Activated CD4-positive, alpha-beta memory T cell treated with anti-CD3 and anti-CD28 coated beads, Interleukin-2, amount 10 ng/mL, durations not matched to agents 7 days and 5 days (primary cell): ENCODE data around the gene POGLUT3. TPM values are rescaled to one million over a fixed set of nuclear protein-coding genes. Genes with fewer than 3 reads are reported as not detected.

Source experiments
- CTCF ChIA-PET: fragments of 350-600 bp; sonication (Branson Sonifier 250); formaldehyde crosslinking; loops from one replicate; lab custom pipeline; 2021; ENCODE audit warnings: antibody characterized with exemption, inconsistent platforms; lab: Charles Lee
- POLR2A ChIA-PET: fragments of 350-600 bp; sonication (Branson Sonifier 250); formaldehyde crosslinking; loops from one replicate; lab custom pipeline; 2021; ENCODE audit warnings: antibody characterized with exemption; lab: Charles Lee
- DNase-seq: peaks from one replicate; pipeline ENCODE4 v3.0.0-alpha.2; 2020
- H3K27ac Mint-ChIP-seq: one replicate; pipeline ENCODE4 v1.8.0; 2021; ENCODE audit warnings: mild to moderate bottlenecking, mixed read lengths
- H3K27me3 Mint-ChIP-seq: one replicate; pipeline ENCODE4 v1.8.0; 2021; ENCODE audit warnings: mixed read lengths
- H3K36me3 Mint-ChIP-seq: one replicate; pipeline ENCODE4 v1.8.0; 2021; ENCODE audit warnings: low read depth, mixed read lengths
- H3K4me1 Mint-ChIP-seq: one replicate; pipeline ENCODE4 v1.8.0; 2021; ENCODE audit warnings: mixed read lengths
- H3K4me3 Mint-ChIP-seq: one replicate; pipeline ENCODE4 v1.8.0; 2021; ENCODE audit warnings: mild to moderate bottlenecking, mixed read lengths
- H3K9me3 Mint-ChIP-seq: one replicate; pipeline ENCODE4 v1.8.0; 2021; ENCODE audit warnings: mixed read lengths
- total RNA-seq, 2 experiments: library from RNA; stranded (reverse); gene quantifications; one replicate each; pipeline ENCODE4 v1.2.3, GENCODE V29; 2021

POGLUT3 gene
- total RNA-seq, 2 experiments from 2014 or later: 20.7 to 23.0 TPM

DNA sequence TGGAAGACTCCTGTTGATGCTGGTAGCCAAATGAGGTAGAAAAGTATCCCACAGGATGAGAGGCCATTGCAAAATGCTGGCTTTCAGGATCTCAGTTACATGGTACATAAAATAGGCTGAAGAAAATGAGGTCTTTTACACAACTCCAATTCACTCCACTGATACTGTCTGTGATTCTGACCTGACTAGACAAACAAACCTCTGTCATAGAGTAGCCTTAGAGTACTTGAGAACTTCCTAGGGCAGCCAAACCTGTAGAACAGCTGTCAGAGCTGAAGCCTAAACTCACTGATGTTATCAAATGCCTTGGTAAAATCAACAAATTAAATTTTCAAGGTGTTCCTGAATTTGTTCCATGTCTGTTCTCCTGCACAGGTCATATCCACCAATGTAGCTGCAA is 26.2 kb upstream of the POGLUT3 start:
- no peaks in the 10 kb centered on the region for H3K4me1 Mint-ChIP-seq
- DNase-seq: no peak
- H3K27ac Mint-ChIP-seq: no peak overlapping the region
- ChIA-PET POLR2A (no interaction called here), CTCF (no interaction called here)
- H3K27me3 Mint-ChIP-seq: peaks cover 4% of the 10 kb centered on the region
- no peaks in the 10 kb centered on the region for H3K36me3 Mint-ChIP-seq
- H3K9me3 Mint-ChIP-seq: no peaks in the 10 kb centered on the region
- H3K4me3 Mint-ChIP-seq: no peak overlapping the region

DNA sequence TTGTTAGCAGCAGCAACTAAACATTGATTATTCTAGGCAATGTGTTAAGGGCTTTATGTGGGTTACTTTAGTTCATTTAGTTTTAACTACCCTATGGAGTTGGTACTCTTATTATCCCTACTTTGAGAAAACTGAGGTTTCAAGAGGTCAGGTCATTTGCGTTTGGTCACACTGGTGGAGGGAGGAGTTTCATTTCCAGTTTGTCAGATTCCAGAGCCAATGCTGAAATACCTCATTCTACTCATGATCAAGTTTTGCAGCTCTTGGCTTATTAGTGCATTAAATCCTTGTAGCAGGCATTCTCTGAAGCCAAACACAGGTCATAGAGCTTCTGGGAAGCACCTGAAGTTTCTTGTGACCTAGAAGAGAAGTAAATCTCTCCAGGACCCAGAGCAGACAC is 24.1 kb upstream of the POGLUT3 start:
- H3K36me3 Mint-ChIP-seq: no peaks in the 10 kb centered on the region
- ChIA-PET CTCF (no interaction called here), POLR2A (no interaction called here)
- DNase-seq: no peak
- H3K4me3 Mint-ChIP-seq: no peak overlapping the region
- H3K27me3 Mint-ChIP-seq: peaks cover 4% of the 10 kb centered on the region
- no peak overlapping the region for H3K27ac Mint-ChIP-seq
- H3K4me1 Mint-ChIP-seq: no peaks in the 10 kb centered on the region
- no peaks in the 10 kb centered on the region for H3K9me3 Mint-ChIP-seq

DNA sequence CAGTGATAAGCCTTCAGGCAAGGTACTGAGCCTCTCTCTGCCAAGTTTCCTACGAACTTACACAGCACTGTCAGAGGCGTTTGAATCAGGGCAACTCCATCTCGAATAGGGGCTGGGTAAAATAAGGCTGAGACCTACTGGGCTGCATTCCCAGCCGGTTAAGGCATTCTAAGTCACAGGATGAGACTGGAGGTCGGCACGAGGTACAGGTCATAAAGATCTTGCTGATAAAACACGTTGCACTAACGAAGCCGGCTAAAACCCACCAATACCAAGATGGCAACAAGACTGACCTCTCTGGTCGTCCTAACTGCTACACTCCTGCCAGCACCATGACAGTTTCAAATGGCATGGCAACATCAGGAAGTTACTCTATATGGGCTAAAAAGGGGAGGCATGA is 20.4 kb upstream of the POGLUT3 start:
- POLR2A ChIA-PET: no interaction called here

DNA sequence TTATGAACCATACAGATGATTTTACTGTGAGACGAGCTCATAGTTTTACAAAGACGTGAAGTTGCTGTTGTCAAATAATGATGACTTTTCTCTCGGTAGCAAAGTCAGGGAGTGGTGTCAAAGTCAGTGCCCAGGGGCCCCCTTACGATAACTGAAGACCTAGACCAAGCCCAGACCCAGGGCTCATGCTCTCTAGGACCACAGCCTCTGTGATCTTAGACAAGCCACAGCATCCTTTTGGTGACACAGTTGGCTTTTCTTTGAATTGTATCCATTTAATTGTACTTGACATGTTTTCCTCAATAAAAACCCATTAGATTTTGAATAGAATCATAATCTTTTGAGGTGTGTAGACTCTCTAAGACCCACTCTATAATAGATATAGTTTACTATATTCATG is 17.9 kb upstream of the POGLUT3 start:
- Mint-ChIP-seq H3K36me3 (no peaks in the 10 kb centered on the region), H3K4me3 (no peak overlapping the region), H3K27ac (no peak overlapping the region), H3K4me1 (no peaks in the 10 kb centered on the region), H3K27me3 (peaks cover 4% of the 10 kb centered on the region), H3K9me3 (no peaks in the 10 kb centered on the region)
- no peak for DNase-seq
- ChIA-PET CTCF (no interaction called here), POLR2A (no interaction called here)

More for the DNA sequence above, 20.4 kb upstream of the POGLUT3 start:
- no peaks in the 10 kb centered on the region for H3K36me3 Mint-ChIP-seq
- H3K27me3 Mint-ChIP-seq: peaks cover 5% of the 10 kb centered on the region
- H3K4me1 Mint-ChIP-seq: no peaks in the 10 kb centered on the region
- H3K4me3 Mint-ChIP-seq: no peak overlapping the region
- CTCF ChIA-PET: no interaction called here
- H3K9me3 Mint-ChIP-seq: no peaks in the 10 kb centered on the region
- no peak for DNase-seq
- no peak overlapping the region for H3K27ac Mint-ChIP-seq

DNA sequence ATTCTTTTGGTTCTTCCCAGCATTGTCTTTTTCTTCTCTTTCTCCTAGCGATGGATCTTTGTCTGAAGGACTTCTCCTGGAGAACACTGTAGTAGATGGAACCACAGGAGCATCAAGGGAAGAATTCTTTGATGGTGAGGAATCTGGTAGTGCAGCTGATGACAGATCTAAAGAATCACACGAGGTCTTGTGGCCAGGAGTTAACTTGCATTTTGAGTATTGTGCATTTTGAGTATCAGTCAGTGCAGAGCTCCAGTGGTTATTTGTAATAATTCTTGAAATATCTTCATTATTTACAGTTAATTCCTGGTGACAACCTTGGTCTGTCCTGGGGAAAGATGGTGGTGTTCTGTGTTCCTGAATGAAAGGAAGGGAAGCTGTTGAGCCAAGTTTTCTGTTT is 14.5 kb upstream of the POGLUT3 start:
- Mint-ChIP-seq H3K27me3 (peaks cover 11% of the 10 kb centered on the region), H3K4me1 (no peaks in the 10 kb centered on the region), H3K27ac (no peak overlapping the region), H3K4me3 (no peak overlapping the region), H3K9me3 (no peaks in the 10 kb centered on the region), H3K36me3 (no peaks in the 10 kb centered on the region)
- POLR2A ChIA-PET: no interaction called here
- no peak for DNase-seq
- CTCF ChIA-PET: no interaction called here

DNA sequence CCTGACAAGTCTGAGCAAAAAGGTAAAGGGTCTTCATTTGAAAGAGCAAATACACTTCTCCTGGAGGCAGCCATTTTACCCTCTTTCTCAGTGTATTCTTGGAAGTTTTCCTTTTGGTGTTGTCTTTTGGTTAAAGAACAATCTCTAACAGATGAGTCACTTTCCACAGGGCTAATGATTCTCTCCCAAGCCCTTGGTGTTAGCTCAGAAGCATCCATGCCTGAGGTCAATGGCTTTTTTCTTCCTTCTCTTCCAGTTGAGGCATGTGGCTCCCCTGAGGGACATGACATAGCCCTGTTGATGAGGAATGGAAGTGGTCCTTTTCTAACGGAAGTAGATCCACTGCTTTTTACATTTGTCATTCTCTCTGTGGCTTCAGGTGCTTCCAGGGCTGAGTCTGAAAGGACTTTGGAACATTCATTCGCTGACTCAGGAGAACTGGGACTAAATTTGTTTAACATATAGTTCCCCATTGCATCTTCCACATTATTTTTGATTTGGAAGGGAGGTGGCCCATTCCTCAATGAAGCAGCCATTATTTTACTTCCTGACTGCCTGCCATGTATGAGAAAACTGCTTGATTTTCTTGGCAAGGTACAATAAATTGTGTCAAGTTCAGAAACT is 13.8 kb upstream of the POGLUT3 start:
- POLR2A ChIA-PET: no interaction called here
- CTCF ChIA-PET: no interaction called here
- H3K27me3 Mint-ChIP-seq: peaks cover 11% of the 10 kb centered on the region

DNA sequence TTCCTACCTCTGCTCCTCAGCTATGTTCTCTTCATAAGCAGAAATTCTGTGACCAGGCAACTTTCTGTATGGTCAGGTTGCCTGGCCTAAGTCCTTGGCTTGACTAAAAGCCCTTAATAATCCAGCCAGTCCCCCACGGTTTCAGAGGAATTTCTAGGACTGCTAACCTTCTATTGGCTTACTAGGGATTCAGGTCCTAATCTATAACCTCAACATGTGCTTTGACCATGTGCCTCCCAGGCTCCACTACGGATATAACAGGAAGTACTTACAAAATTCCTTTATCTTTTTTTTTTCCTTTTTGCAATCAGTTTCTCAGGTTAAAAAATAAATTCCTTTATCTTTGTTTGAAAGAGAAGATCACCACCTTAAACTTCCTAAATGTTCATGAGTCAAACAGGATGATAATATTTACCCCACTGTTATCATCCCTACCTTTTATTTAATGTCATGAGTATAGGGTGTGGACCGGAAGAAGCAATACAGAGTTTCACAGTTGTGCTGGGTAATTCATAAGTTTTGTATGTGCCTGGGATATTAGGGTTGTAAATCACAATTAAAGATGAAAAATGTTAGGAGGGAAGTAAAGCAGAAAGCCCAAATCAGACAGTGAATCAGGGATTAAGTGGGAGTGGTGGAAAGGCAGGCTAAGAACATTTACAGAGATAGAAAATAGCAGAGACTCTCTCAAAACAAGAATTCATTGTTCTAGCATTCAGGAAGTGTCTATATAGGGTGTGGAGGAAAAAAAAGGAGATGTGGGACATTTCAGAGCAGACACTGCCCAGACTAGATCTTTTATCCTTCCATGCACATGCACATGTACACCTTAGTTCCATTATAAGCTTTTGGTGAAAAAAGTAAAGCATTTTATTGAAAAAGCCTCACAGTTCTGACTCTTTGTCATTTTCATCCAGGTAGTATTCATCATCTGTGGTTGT is 10.7 kb upstream of the POGLUT3 start:
- no peak for DNase-seq
- Mint-ChIP-seq H3K27ac (no peak overlapping the region), H3K4me1 (no peaks in the 10 kb centered on the region), H3K9me3 (no peaks in the 10 kb centered on the region), H3K27me3 (peaks cover 10% of the 10 kb centered on the region), H3K4me3 (no peak overlapping the region), H3K36me3 (no peaks in the 10 kb centered on the region)
- CTCF ChIA-PET: no interaction called here
- POLR2A ChIA-PET: no interaction called here

More for the DNA sequence above, 13.8 kb upstream of the POGLUT3 start:
- no peak overlapping the region for H3K4me3 Mint-ChIP-seq
- no peak for DNase-seq
- no peaks in the 10 kb centered on the region for H3K9me3 Mint-ChIP-seq
- H3K4me1 Mint-ChIP-seq: no peaks in the 10 kb centered on the region
- no peak overlapping the region for H3K27ac Mint-ChIP-seq
- no peaks in the 10 kb centered on the region for H3K36me3 Mint-ChIP-seq

DNA sequence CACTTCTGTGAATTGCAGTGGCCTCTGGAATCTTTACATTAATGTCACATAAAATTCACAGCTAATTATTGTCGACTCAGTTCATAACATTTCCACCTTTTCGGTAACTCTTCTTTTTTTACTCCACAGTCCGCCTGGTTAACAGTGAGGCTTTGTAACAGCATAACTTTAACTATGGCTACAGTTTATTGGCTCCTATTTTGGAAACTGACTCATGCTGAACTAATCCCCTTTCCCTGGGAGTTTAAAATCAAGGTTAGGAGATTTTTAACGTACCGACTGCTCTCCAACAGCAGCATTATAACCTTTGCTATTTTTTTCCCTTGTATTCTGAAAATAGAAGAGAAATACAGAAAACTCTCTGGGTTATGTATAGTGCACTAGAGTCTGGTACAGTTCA is 3.2 kb upstream of the POGLUT3 start:
- no peaks in the 10 kb centered on the region for H3K27me3 Mint-ChIP-seq
- H3K4me3 Mint-ChIP-seq: no peak overlapping the region
- peaks cover 21% of the 10 kb centered on the region for H3K4me1 Mint-ChIP-seq
- H3K27ac Mint-ChIP-seq: no peak overlapping the region
- H3K9me3 Mint-ChIP-seq: no peaks in the 10 kb centered on the region
- DNase-seq: no peak
- ChIA-PET CTCF (no interaction called here), POLR2A (no interaction called here)
- peaks cover 10% of the 10 kb centered on the region for H3K36me3 Mint-ChIP-seq

DNA sequence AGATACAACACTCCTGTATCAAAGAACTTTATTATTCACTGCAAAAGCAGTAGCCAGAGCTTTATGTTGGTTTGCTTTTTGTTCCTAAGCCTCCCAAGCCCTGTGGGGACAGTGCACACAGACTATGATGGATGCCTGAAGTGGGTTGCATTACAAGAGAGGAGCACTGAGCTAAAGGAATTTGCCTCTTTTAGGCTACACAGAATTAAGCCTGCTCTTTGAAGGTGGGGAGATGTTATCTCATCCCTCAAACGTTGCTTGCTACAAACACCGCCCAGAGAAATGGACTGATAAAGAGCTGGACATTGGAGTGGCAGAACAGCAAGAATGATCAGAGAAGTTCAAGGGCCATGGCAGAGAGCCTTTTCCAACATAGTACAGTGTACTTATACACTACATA is 2.5 kb upstream of the POGLUT3 start:
- peaks cover 24% of the 10 kb centered on the region for H3K4me1 Mint-ChIP-seq
- DNase-seq: no peak
- ChIA-PET POLR2A (no interaction called here), CTCF (interaction anchor here (1.1 kb wide), 1 partner anchor 279 kb away, joined by 4 read pairs; the partner anchor contains the start of gene NPAT)
- no peaks in the 10 kb centered on the region for H3K27me3 Mint-ChIP-seq
- peaks cover 10% of the 10 kb centered on the region for H3K36me3 Mint-ChIP-seq
- H3K4me3 Mint-ChIP-seq: no peak overlapping the region
- no peaks in the 10 kb centered on the region for H3K9me3 Mint-ChIP-seq
- H3K27ac Mint-ChIP-seq: no peak overlapping the region

DNA sequence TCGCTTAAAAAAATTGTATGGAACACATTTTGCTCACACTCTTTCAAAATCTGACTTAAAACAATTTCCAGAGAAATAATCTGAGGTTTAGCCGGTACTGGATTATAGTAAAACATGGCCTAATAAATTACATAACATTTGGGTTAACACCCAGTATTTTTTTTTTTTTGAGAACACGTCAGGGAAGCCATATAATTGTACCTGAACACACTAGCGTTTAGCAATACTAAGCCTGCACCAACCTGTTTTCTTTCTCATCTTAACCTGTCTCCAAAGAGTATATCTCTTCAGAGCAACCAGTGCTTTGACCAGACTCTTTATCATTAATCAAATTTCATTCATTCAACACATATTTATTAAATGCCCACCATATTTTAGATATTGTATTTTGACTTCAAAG is 2.0 kb upstream of the POGLUT3 start:
- H3K4me3 Mint-ChIP-seq: peak overlapping the region; percentile 4
- ChIA-PET CTCF (interaction anchor here (1.1 kb wide), 1 partner anchor 278 kb away, joined by 4 read pairs; the partner anchor contains the start of gene NPAT), POLR2A (no interaction called here)
- no peaks in the 10 kb centered on the region for H3K27me3 Mint-ChIP-seq
- peaks cover 12% of the 10 kb centered on the region for H3K36me3 Mint-ChIP-seq
- peaks cover 26% of the 10 kb centered on the region for H3K4me1 Mint-ChIP-seq
- no peak overlapping the region for H3K27ac Mint-ChIP-seq
- H3K9me3 Mint-ChIP-seq: no peaks in the 10 kb centered on the region
- no peak for DNase-seq

DNA sequence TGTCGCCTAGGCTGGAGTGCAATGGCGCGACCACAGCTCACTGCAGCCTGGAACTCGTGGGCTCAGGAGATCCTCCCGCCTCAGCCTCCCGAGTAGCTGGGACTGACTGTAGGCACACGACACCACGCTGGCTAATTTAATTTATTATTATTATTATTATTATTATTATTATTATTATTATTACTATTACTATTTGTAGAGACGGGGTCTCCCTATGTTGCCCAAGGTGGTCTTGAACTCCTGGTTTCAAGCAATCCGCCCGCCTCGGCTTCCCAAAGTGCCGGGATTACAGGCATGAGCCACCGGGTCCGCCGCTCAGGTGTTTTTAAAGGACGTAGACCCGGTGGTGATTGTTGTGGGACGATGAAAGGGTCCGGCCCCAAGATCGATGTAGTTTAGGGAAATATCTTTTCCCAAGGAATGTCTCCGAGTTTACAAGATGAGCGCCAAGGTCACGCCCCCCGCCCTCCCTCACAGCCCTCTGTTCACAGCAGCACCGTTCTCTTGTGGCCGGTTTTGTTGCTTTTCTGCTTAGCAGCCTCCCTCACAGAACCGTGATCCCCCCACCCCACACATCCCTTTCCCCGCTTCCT is 728 bp upstream of the POGLUT3 start:
- Mint-ChIP-seq H3K27ac (peak overlapping the region; percentile 88), H3K4me1 (peaks cover 31% of the 10 kb centered on the region), H3K4me3 (peak overlapping the region; percentile 83), H3K27me3 (no peaks in the 10 kb centered on the region), H3K9me3 (no peaks in the 10 kb centered on the region), H3K36me3 (peaks cover 17% of the 10 kb centered on the region)
- ChIA-PET CTCF (interaction anchor here (0.6 kb wide), 1 partner anchor 150 kb away, joined by 3 read pairs; no protein-coding TSS in a partner anchor), POLR2A (interaction anchor here (0.5 to 2.8 kb wide), 11 partner anchors 9 to 355 kb away, joined by 3 to 25 read pairs (median 4); partner anchors contain the start of genes ATM, C11orf65, EXPH5 and NPAT)
- no peak for DNase-seq

DNA sequence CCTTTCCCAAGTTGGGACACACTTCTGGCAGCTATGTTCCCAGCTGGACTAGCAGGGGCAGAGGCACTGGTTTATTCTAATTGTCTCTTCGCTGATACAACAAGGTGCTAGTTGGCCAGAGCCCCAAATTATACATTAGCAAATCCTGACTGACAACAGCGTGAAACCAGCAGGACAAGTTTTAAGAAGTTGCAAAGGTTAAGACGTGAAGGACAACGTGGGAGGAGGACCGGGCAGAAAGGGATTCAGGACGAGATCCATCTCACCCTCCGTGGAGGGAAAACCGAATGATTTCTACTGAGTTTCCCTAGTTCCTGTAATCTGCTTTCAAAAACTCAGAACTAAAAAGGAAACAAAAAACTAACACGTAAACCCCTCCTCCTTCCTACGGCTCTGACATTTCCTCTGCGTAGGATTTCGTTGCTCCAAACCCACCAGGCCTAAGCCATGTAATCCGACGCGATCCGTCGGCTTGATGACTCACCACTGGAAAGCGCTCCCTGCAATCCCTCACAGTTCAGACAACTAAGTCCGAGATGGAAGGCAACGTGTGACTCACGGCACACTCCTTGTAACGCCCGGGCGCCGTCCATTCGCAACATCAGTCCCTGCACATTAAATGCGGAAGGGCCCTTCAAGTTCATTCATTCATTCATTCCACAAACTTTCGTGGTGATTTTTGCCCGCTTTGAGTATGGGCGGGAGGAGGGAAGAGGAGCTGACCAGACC is 703 bp downstream of the POGLUT3 start:
- Mint-ChIP-seq H3K4me1 (peaks cover 31% of the 10 kb centered on the region), H3K27me3 (no peaks in the 10 kb centered on the region), H3K27ac (peak overlapping the region; percentile 100), H3K4me3 (peak overlapping the region; percentile 100), H3K36me3 (peaks cover 17% of the 10 kb centered on the region), H3K9me3 (no peaks in the 10 kb centered on the region)
- CTCF ChIA-PET: no interaction called here
- POLR2A ChIA-PET: interaction anchor here (0.8 to 4.3 kb wide), 11 partner anchors 8 to 357 kb away, joined by 3 to 25 read pairs (median 5); partner anchors contain the start of genes ATM, C11orf65, EXPH5 and NPAT
- DNase-seq: peak; percentile 72
